PFSK-1 (cell line): Measurements from ENCODE around the gene COL23A1.

Source experiments
- FOXP2 ChIP-seq: optimal IDR thresholded peaks from 2 replicates; pipeline ENCODE3; 2011; ENCODE audit warnings: borderline replicate concordance, control low read depth, inconsistent platforms; ENCODE audit not compliant: insufficient read depth; ENCODE audit errors: extremely low read length, extremely low read depth
- POLR2AphosphoS5 ChIP-seq: IDR thresholded peaks from 2 replicates; pipeline ENCODE4 v1.6.1; 2012; ENCODE audit warnings: low read depth, mild to moderate bottlenecking, control low read depth, low read length, moderate library complexity
- REST ChIP-seq, 2 experiments: IDR thresholded peaks; 2 replicates each; pipeline versions ENCODE4 v1.6.1 to v1.8.0; 2011 to 2012; ENCODE audit warnings: low read depth in 2 of 2, low read length in 2 of 2, control low read depth in 1 of 2, inconsistent platforms in 1 of 2, mild to moderate bottlenecking in 1 of 2, moderate library complexity in 1 of 2; ENCODE audit not compliant: insufficient read depth in 1 of 2
- SIN3A ChIP-seq: IDR thresholded peaks from 2 replicates; pipeline ENCODE4 v1.6.1; 2012; ENCODE audit warnings: mild to moderate bottlenecking, low read length, moderate library complexity, borderline replicate concordance; ENCODE audit not compliant: insufficient read depth
- TAF1 ChIP-seq: IDR thresholded peaks from 2 replicates; pipeline ENCODE4 v1.6.1; 2012; ENCODE audit warnings: low read length, control low read depth, borderline replicate concordance; ENCODE audit not compliant: insufficient read depth

COL23A1 gene

GRCh38 chr5:178304761-178305645 is 285.2 kb downstream of the COL23A1 start:
- TF ChIP-seq SIN3A (no peak), POLR2AphosphoS5 (no peak), TAF1 (no peak), REST (IDR thresholded peaks at IDR 0.05; ENCODE audit: insufficient read depth in 1 of 2, low read depth in 2 of 2, low read length in 2 of 2) (no peak), FOXP2 (no peak)

- TF ChIP-seq REST (IDR thresholded peaks at IDR 0.05; ENCODE audit: insufficient read depth in 1 of 2, low read depth in 2 of 2, low read length in 2 of 2), result no peak
- no peak for TF ChIP-seq SIN3A
- TF ChIP-seq POLR2AphosphoS5, result no peak
Measured at GRCh38 chr5:178304016-178304415, 286.2 kb downstream of the COL23A1 start.

GRCh38 chr5:178301641-178302040 is 288.6 kb downstream of the COL23A1 start:
- TF ChIP-seq POLR2AphosphoS5 (no peak), SIN3A (no peak), FOXP2 (no peak), REST (IDR thresholded peaks at IDR 0.05; ENCODE audit: insufficient read depth in 1 of 2, low read depth in 2 of 2, low read length in 2 of 2) (no peak), TAF1 (no peak)

GRCh38 chr5:178298283-178298807 is 291.8 kb downstream of the COL23A1 start:
- TF ChIP-seq POLR2AphosphoS5 (no peak), SIN3A (no peak), FOXP2 (no peak), TAF1 (no peak), REST (IDR thresholded peaks at IDR 0.05; ENCODE audit: insufficient read depth in 1 of 2, low read depth in 2 of 2, low read length in 2 of 2) (no peak)

- TF ChIP-seq TAF1, result no peak
- TF ChIP-seq SIN3A, result no peak
- TF ChIP-seq REST (IDR thresholded peaks at IDR 0.05; ENCODE audit: insufficient read depth in 1 of 2, low read depth in 2 of 2, low read length in 2 of 2), result no peak
- no peak for TF ChIP-seq POLR2AphosphoS5
- TF ChIP-seq FOXP2, result no peak
Measured at GRCh38 chr5:178297751-178298150, 292.4 kb downstream of the COL23A1 start.
